Loucy (cell line): ENCODE data around the gene CEP112.

Experiments
- CTCF ChIP-seq: fragments of 200-600 bp; sonication (generic); conservative IDR thresholded peaks from 2 replicates; pipeline ENCODE4 v1.5.1; 2014; ENCODE audit warnings: mild to moderate bottlenecking, antibody characterized with exemption, low read length
- EZH2phosphoT487 ChIP-seq: fragments of 200-600 bp; IDR thresholded peaks from 2 replicates; pipeline ENCODE4 v1.6.1; 2018; ENCODE audit warnings: antibody characterized with exemption, mild to moderate bottlenecking, moderate library complexity, borderline replicate concordance

GRCh38 chr17:65799454-65799853, 392.5 kb downstream of the CEP112 start:
- TF ChIP-seq EZH2phosphoT487 (no peak), CTCF (no peak)
